A204.1 (cell line): ENCODE data around the gene SFT2D1.

Experiments used
- FAIRE-seq: peaks from 2 replicates; lab custom pipeline; 2012; peaks lifted over from hg19 to GRCh38; lab: Jason Lieb, UNC

The SFT2D1 gene

GRCh38 chr6:166306378-166307081 lies 35.8 kb downstream of the SFT2D1 start:
- no peak for FAIRE-seq

- no peak for FAIRE-seq
Observed at GRCh38 chr6:166305562-166306117, 36.7 kb downstream of the SFT2D1 start.

GRCh38 chr6:166304106-166304505 lies 38.2 kb downstream of the SFT2D1 start:
- no peak for FAIRE-seq

GRCh38 chr6:166301611-166302529 lies 40.5 kb downstream of the SFT2D1 start:
- no peak for FAIRE-seq

GRCh38 chr6:166300357-166300987 lies 41.9 kb downstream of the SFT2D1 start:
- no peak for FAIRE-seq

- no peak for FAIRE-seq
Observed at GRCh38 chr6:166297606-166298005, 44.7 kb downstream of the SFT2D1 start.

GRCh38 chr6:166296035-166296883 lies 46.1 kb downstream of the SFT2D1 start:
- no peak for FAIRE-seq

GRCh38 chr6:166293731-166294584 lies 48.4 kb downstream of the SFT2D1 start:
- FAIRE-seq, result no peak

GRCh38 chr6:166289207-166290060 lies 52.9 kb downstream of the SFT2D1 start:
- FAIRE-seq, result no peak

- FAIRE-seq, result no peak
Observed at GRCh38 chr6:166286839-166287271, 55.5 kb downstream of the SFT2D1 start.

- FAIRE-seq, result no peak
Observed at GRCh38 chr6:166285233-166285632, 57.1 kb downstream of the SFT2D1 start.

- FAIRE-seq, result no peak
Observed at GRCh38 chr6:166284640-166285039, 57.7 kb downstream of the SFT2D1 start.

GRCh38 chr6:166282394-166283032 lies 59.8 kb downstream of the SFT2D1 start:
- FAIRE-seq, result no peak

- FAIRE-seq, result no peak
Observed at GRCh38 chr6:166281104-166281503, 61.2 kb downstream of the SFT2D1 start.

- FAIRE-seq, result no peak
Observed at GRCh38 chr6:166279393-166279679, 63.0 kb downstream of the SFT2D1 start.

- FAIRE-seq, result no peak
Observed at GRCh38 chr6:166278579-166279392, 63.6 kb downstream of the SFT2D1 start.

- no peak for FAIRE-seq
Observed at GRCh38 chr6:166277892-166278578, 64.3 kb downstream of the SFT2D1 start.

- no peak for FAIRE-seq
Observed at GRCh38 chr6:166277018-166277417, 65.3 kb downstream of the SFT2D1 start.
